ENCODE measurements around the gene CYP4F2.
"Not testable (repeated sequence)": the region's sequence is repeated elsewhere in the genome, so short reads cannot be mapped to it uniquely, and the experiment has no call there.

CYP4F2 gene

GRCh38 chr19:15897738-15898276 lies at the start of gene CYP4F2:
Gene CYP4F2 (minus strand): TSS chr19:15898074. CDS start chr19:15897611, 463 bp downstream.
- DNase-seq (ENCODE audit: low read depth in 2 of 3, low spot score in 2 of 3): no peak

GRCh38 chr19:15945301-15945700 lies 47.4 kb upstream of the CYP4F2 start:
- no peak for DNase-seq (ENCODE audit: low read depth in 2 of 3, low spot score in 2 of 3)

GRCh38 chr19:15944401-15944800 lies 46.5 kb upstream of the CYP4F2 start:
- DNase-seq (ENCODE audit: low read depth in 2 of 3, low spot score in 2 of 3): no peak

- no peak for DNase-seq (ENCODE audit: low read depth in 2 of 3, low spot score in 2 of 3)
These were observed 39.9 kb upstream of the CYP4F2 start for GRCh38 chr19:15937771-15938170.

- no peak for DNase-seq (ENCODE audit: low read depth in 2 of 3, low spot score in 2 of 3)
These were observed 39.1 kb upstream of the CYP4F2 start for GRCh38 chr19:15936950-15937349.

GRCh38 chr19:15936173-15936572 lies 38.3 kb upstream of the CYP4F2 start:
- no peak for DNase-seq (ENCODE audit: low read depth in 2 of 3, low spot score in 2 of 3)

GRCh38 chr19:15935167-15935702 lies 37.4 kb upstream of the CYP4F2 start:
- DNase-seq (ENCODE audit: low read depth in 2 of 3, low spot score in 2 of 3): no peak

GRCh38 chr19:15934332-15935078 lies 36.6 kb upstream of the CYP4F2 start, which contains the start of gene CYP4F11:
Gene CYP4F11 (minus strand): TSS chr19:15934529. CDS start chr19:15934408, 121 bp downstream.
- DNase-seq (ENCODE audit: low read depth in 2 of 3, low spot score in 2 of 3): no peak

- peak in 1 of 3 experiments; percentile 9 for DNase-seq (ENCODE audit: low read depth in 2 of 3, low spot score in 2 of 3)
These were observed 36.0 kb upstream of the CYP4F2 start for GRCh38 chr19:15933761-15934331.

- DNase-seq (ENCODE audit: low read depth in 2 of 3, low spot score in 2 of 3): no peak
These were observed 30.4 kb upstream of the CYP4F2 start for GRCh38 chr19:15928321-15928720.

- no peak for DNase-seq (ENCODE audit: low read depth in 2 of 3, low spot score in 2 of 3)
These were observed 28.6 kb upstream of the CYP4F2 start for GRCh38 chr19:15926484-15926883.

- no peak for DNase-seq (ENCODE audit: low read depth in 2 of 3, low spot score in 2 of 3)
These were observed 25.8 kb upstream of the CYP4F2 start for GRCh38 chr19:15923702-15924101.

GRCh38 chr19:15922021-15922420 lies 24.1 kb upstream of the CYP4F2 start:
- no peak for DNase-seq (ENCODE audit: low read depth in 2 of 3, low spot score in 2 of 3)

GRCh38 chr19:15919243-15919642 lies 21.4 kb upstream of the CYP4F2 start:
- DNase-seq (ENCODE audit: low read depth in 2 of 3, low spot score in 2 of 3): no peak

- no peak for DNase-seq (ENCODE audit: low read depth in 2 of 3, low spot score in 2 of 3)
These were observed 17.2 kb upstream of the CYP4F2 start for GRCh38 chr19:15915109-15915508.

GRCh38 chr19:15913830-15914229 lies 16.0 kb upstream of the CYP4F2 start:
- DNase-seq (ENCODE audit: low read depth in 2 of 3, low spot score in 2 of 3): no peak

GRCh38 chr19:15913384-15913783 lies 15.5 kb upstream of the CYP4F2 start:
- DNase-seq (ENCODE audit: low read depth in 2 of 3, low spot score in 2 of 3): no peak

- DNase-seq (ENCODE audit: low read depth in 2 of 3, low spot score in 2 of 3): no peak
These were observed 13.8 kb upstream of the CYP4F2 start for GRCh38 chr19:15911599-15912235.

GRCh38 chr19:15905026-15905425 lies 7.2 kb upstream of the CYP4F2 start:
- no peak for DNase-seq (ENCODE audit: low read depth in 2 of 3, low spot score in 2 of 3)

GRCh38 chr19:15902898-15903297 lies 5.0 kb upstream of the CYP4F2 start:
- DNase-seq (ENCODE audit: low read depth in 2 of 3, low spot score in 2 of 3): not testable (repeated sequence)

- DNase-seq (ENCODE audit: low read depth in 2 of 3, low spot score in 2 of 3): no peak
These were observed 4.4 kb upstream of the CYP4F2 start for GRCh38 chr19:15902254-15902653.

GRCh38 chr19:15900504-15900903 lies 2.6 kb upstream of the CYP4F2 start:
- DNase-seq (ENCODE audit: low read depth in 2 of 3, low spot score in 2 of 3): no peak

Data from activated CD8-positive, alpha-beta memory T cell treated with anti-CD3 and anti-CD28 coated beads for 48 hours (primary cell).